Duodenal mucosa (tissue), 2 donors: Measurements from ENCODE around the gene GCK.
"Not testable (repeated sequence)": the region's sequence is repeated elsewhere in the genome, so short reads cannot be mapped to it uniquely, and the experiment has no call there.

Experiments used
- H3K27ac ChIP-seq: one replicate; pipeline ENCODE4 v1.7.0; 2013; ENCODE audit warnings: low read depth, low read length
- H3K27me3 ChIP-seq, 2 donors: one replicate each; pipeline ENCODE4 v1.7.0; 2013; ENCODE audit warnings: low read length in 2 of 2, control low read depth in 1 of 2; ENCODE audit not compliant: insufficient read depth in 2 of 2, control insufficient read depth in 1 of 2
- H3K36me3 ChIP-seq, 2 donors: one replicate each; pipeline ENCODE4 v1.7.0; 2013; ENCODE audit warnings: low read length in 2 of 2, control low read depth in 1 of 2; ENCODE audit not compliant: insufficient read depth in 2 of 2, control insufficient read depth in 1 of 2
- H3K4me1 ChIP-seq, 2 donors: one replicate each; pipeline ENCODE4 v1.7.0; 2013; ENCODE audit warnings: low read length in 2 of 2, control low read depth in 1 of 2; ENCODE audit not compliant: insufficient read depth in 2 of 2, control insufficient read depth in 1 of 2
- H3K4me3 ChIP-seq, 2 donors: one replicate each; pipeline ENCODE4 v1.7.0; 2013; ENCODE audit warnings: low read length in 2 of 2, low read depth in 1 of 2
- H3K9ac ChIP-seq, 2 donors: one replicate each; pipeline ENCODE4 v1.7.0; 2013; ENCODE audit warnings: low read length in 2 of 2, low read depth in 1 of 2
- H3K9me3 ChIP-seq, 2 donors: one replicate each; pipeline ENCODE4 v1.7.0; 2013; ENCODE audit warnings: low read length in 2 of 2, control low read depth in 1 of 2; ENCODE audit not compliant: control insufficient read depth in 1 of 2

The GCK gene

GRCh38 chr7:44182827-44183226 lies 6.4 kb downstream of the GCK start:
- no peaks in the 10 kb centered on the region for H3K36me3 ChIP-seq
- H3K9ac ChIP-seq = no peak overlapping the region
- peaks cover 8 to 9% of the 10 kb centered on the region in 2 donors for H3K9me3 ChIP-seq
- no peaks in the 10 kb centered on the region for H3K4me1 ChIP-seq
- no peak overlapping the region for H3K4me3 ChIP-seq
- peaks cover 3 to 5% of the 10 kb centered on the region in 2 donors for H3K27me3 ChIP-seq
- H3K27ac ChIP-seq = no peak overlapping the region

GRCh38 chr7:44180631-44181030 lies 8.6 kb downstream of the GCK start:
- no peak overlapping the region for H3K27ac ChIP-seq

GRCh38 chr7:44177570-44178131 lies 11.6 kb downstream of the GCK start:
- Histone ChIP-seq H3K4me3 (no peak overlapping the region), H3K9me3 (peaks cover 2 to 5% of the 10 kb centered on the region in 2 donors), H3K4me1 (no peaks in the 10 kb centered on the region), H3K9ac (no peak overlapping the region), H3K27ac (no peak overlapping the region), H3K27me3 (peaks cover 4 to 11% of the 10 kb centered on the region in 2 donors), H3K36me3 (no peaks in the 10 kb centered on the region)

More at GRCh38 chr7:44180631-44181030, 8.6 kb downstream of the GCK start:
- Histone ChIP-seq H3K4me3 (no peak overlapping the region), H3K27me3 (peaks cover 4 to 12% of the 10 kb centered on the region in 2 donors), H3K4me1 (no peaks in the 10 kb centered on the region), H3K9ac (no peak overlapping the region), H3K9me3 (peaks cover 8 to 9% of the 10 kb centered on the region in 2 donors), H3K36me3 (no peaks in the 10 kb centered on the region)

DNA sequence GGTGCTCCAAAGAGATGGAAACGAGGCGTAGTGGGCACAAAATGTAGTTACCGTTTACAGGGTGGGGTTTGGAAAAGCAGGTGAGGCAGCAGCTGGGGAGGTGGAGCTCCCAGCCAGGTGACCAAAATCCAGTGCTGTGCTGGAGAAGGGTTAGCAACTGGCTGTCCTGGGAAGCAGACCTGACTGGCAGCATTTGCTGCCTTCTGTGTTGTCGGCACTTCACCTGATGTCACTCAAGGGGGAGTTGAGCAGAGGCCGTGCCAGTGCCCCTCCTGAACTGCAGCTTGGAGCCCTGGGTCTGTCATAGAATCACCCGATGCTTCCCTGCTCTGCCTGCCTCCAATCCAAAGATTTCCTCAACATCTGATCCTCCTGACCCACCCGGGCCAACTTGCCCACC lies 12.8 kb downstream of the GCK start:
- no peaks in the 10 kb centered on the region for H3K36me3 ChIP-seq
- no peak overlapping the region for H3K9ac ChIP-seq
- H3K4me1 ChIP-seq = no peaks in the 10 kb centered on the region
- H3K9me3 ChIP-seq = no peaks in the 10 kb centered on the region
- no peak overlapping the region for H3K27ac ChIP-seq
- peaks cover 4 to 10% of the 10 kb centered on the region in 2 donors for H3K27me3 ChIP-seq
- no peak overlapping the region for H3K4me3 ChIP-seq

GRCh38 chr7:44175730-44176129 lies 13.5 kb downstream of the GCK start:
- Histone ChIP-seq H3K4me3 (no peak overlapping the region), H3K9ac (no peak overlapping the region), H3K27me3 (peaks cover 4 to 10% of the 10 kb centered on the region in 2 donors), H3K9me3 (no peaks in the 10 kb centered on the region), H3K4me1 (no peaks in the 10 kb centered on the region), H3K36me3 (no peaks in the 10 kb centered on the region), H3K27ac (no peak overlapping the region)

GRCh38 chr7:44174694-44174948 lies 14.6 kb downstream of the GCK start:
- not testable (repeated sequence) for H3K4me1 ChIP-seq, H3K9me3 ChIP-seq, H3K4me3 ChIP-seq, H3K27ac ChIP-seq, H3K36me3 ChIP-seq, H3K9ac ChIP-seq
- H3K27me3 ChIP-seq = peaks cover 4 to 10% of the 10 kb centered on the region in 2 donors

DNA sequence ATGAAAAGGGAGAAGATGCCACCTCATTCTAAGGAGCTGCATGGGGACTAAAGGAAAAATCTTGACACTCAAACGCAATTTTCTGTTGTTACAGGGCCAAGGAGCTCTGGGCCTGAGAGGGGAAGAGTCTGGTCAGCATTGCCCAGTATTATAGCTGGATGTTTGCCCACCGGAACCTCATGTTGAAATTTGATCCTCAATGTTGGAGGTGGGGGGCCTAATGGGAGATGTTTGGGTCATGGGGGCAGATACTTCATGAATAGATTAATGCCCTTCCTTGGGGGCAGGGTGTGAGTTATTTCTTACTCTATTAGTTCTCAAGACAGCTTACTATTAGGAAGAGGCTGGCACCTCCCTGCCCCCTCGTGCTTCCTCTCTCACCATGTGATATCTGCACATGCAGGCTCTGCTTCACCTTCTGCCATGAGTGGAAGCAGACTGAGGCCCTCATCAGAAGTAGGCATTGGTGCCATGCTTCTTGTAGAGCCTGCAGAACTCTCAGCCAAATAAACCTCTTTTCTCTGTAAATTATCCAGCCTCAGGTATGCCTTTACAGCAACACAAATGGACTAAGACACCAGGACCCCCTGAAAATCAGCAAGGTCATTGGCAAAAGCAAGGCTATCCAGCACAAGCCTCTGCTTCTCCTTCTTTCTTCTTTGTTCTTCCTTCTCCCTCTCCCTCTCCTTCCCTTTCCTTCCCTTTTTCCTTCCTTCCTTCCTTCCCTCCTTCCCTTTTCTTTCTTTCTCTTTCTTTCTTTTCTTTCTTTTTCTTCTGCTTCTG lies 15.1 kb downstream of the GCK start:
- no peaks in the 10 kb centered on the region for H3K4me1 ChIP-seq
- H3K9ac ChIP-seq = no peak overlapping the region
- no peaks in the 10 kb centered on the region for H3K9me3 ChIP-seq
- no peak overlapping the region for H3K4me3 ChIP-seq
- no peak overlapping the region for H3K27ac ChIP-seq
- peaks cover 4 to 10% of the 10 kb centered on the region in 2 donors for H3K27me3 ChIP-seq
- no peaks in the 10 kb centered on the region for H3K36me3 ChIP-seq

GRCh38 chr7:44172803-44173424 lies 16.3 kb downstream of the GCK start:
- no peak overlapping the region for H3K9ac ChIP-seq
- H3K36me3 ChIP-seq = no peaks in the 10 kb centered on the region
- no peaks in the 10 kb centered on the region for H3K9me3 ChIP-seq
- no peak overlapping the region for H3K4me3 ChIP-seq
- no peaks in the 10 kb centered on the region for H3K4me1 ChIP-seq
- no peak overlapping the region for H3K27ac ChIP-seq
- H3K27me3 ChIP-seq = peaks cover 2 to 9% of the 10 kb centered on the region in 2 donors

- no peak overlapping the region for H3K9ac ChIP-seq
- no peak overlapping the region for H3K27ac ChIP-seq
- H3K4me1 ChIP-seq = no peaks in the 10 kb centered on the region
Measured at GRCh38 chr7:44172352-44172751, 16.9 kb downstream of the GCK start.

GRCh38 chr7:44171901-44172300 lies 17.3 kb downstream of the GCK start:
- not testable (repeated sequence) for H3K36me3 ChIP-seq, H3K4me1 ChIP-seq, H3K4me3 ChIP-seq, H3K27me3 ChIP-seq, H3K9ac ChIP-seq, H3K9me3 ChIP-seq, H3K27ac ChIP-seq

More at GRCh38 chr7:44172352-44172751, 16.9 kb downstream of the GCK start:
- peaks cover 0 to 5% of the 10 kb centered on the region in 2 donors for H3K27me3 ChIP-seq
- H3K4me3 ChIP-seq = no peak overlapping the region
- H3K9me3 ChIP-seq = no peaks in the 10 kb centered on the region
- H3K36me3 ChIP-seq = no peaks in the 10 kb centered on the region
